HepG2 (cell line): ENCODE data around the gene PRXL2B. TPM values are rescaled to one million over a fixed set of nuclear protein-coding genes. Genes with fewer than 3 reads are reported as not detected.

Source experiments
- ARID3A ChIP-seq: IDR thresholded peaks from 2 replicates; pipeline ENCODE4 v1.6.1; 2012; ENCODE audit warnings: low read depth, low read length, improper control_type of control experiment
- FOXC1 ChIP-seq: sonication (generic); formaldehyde crosslinking; IDR thresholded peaks from 2 replicates; pipeline ENCODE4 v1.8.0; 2022; ENCODE audit warnings: mild to moderate bottlenecking, missing genetic modification reagents, borderline replicate concordance
- HNRNPLL ChIP-seq: fragments of 200-400 bp; formaldehyde crosslinking; IDR thresholded peaks from 2 replicates; pipeline ENCODE4 v1.6.1; 2017; ENCODE audit warnings: mild to moderate bottlenecking, low read depth, low read length; ENCODE audit not compliant: poor library complexity, severe bottlenecking
- IKZF4 ChIP-seq: sonication (generic); formaldehyde crosslinking; IDR thresholded peaks from 2 replicates; pipeline ENCODE4 v1.5.1; 2020; ENCODE audit warnings: borderline replicate concordance, mild to moderate bottlenecking, low read depth, missing genetic modification reagents; ENCODE audit errors: not compliant biosample characterization
- KDM2A ChIP-seq: sonication (generic); formaldehyde crosslinking; IDR thresholded peaks from 2 replicates; pipeline ENCODE4 v1.4.0; 2020; ENCODE audit warnings: low read depth, missing genetic modification reagents, borderline replicate concordance
- KDM4B ChIP-seq: sonication (generic); formaldehyde crosslinking; IDR thresholded peaks from 2 replicates; pipeline ENCODE4 v1.4.0; 2020; ENCODE audit warnings: missing genetic modification reagents
- MIER3 ChIP-seq: IDR thresholded peaks from 2 replicates; pipeline ENCODE4 v1.6.1; 2016; ENCODE audit warnings: missing compliant biosample characterization, borderline replicate concordance
- MXD4 ChIP-seq: IDR thresholded peaks from 2 replicates; pipeline ENCODE4 v1.6.1; 2016; ENCODE audit warnings: mild to moderate bottlenecking, missing biosample characterization, missing genetic modification reagents
- POLR2AphosphoS5 ChIP-seq: IDR thresholded peaks from 2 replicates; pipeline ENCODE4 v1.6.1; 2012; ENCODE audit warnings: low read depth, low read length
- SALL1 ChIP-seq: sonication (generic); formaldehyde crosslinking; IDR thresholded peaks from 2 replicates; pipeline ENCODE4 v1.8.0; 2022; ENCODE audit warnings: mild to moderate bottlenecking, missing genetic modification reagents
- SP5 ChIP-seq: IDR thresholded peaks from 2 replicates; pipeline ENCODE4 v1.6.1; 2016; ENCODE audit warnings: low read depth, borderline replicate concordance
- SPEN ChIP-seq: sonication (generic); formaldehyde crosslinking; IDR thresholded peaks from 2 replicates; pipeline ENCODE4 v1.5.1; 2020; ENCODE audit warnings: low read depth, mild to moderate bottlenecking, missing genetic modification reagents
- TEAD3 ChIP-seq: optimal IDR thresholded peaks from 2 replicates; pipeline ENCODE3; 2016; ENCODE audit warnings: borderline replicate concordance
- ZFX ChIP-seq: sonication (generic); formaldehyde crosslinking; IDR thresholded peaks from 2 replicates; pipeline ENCODE4 v1.4.0; 2020; ENCODE audit warnings: mild to moderate bottlenecking, low read depth, missing genetic modification reagents, moderate library complexity
- ZNF574 ChIP-seq: sonication (generic); formaldehyde crosslinking; IDR thresholded peaks from 2 replicates; pipeline ENCODE4 v1.4.0; 2020; ENCODE audit warnings: missing genetic modification reagents
- ZNF710 ChIP-seq: sonication (generic); formaldehyde crosslinking; IDR thresholded peaks from 2 replicates; pipeline ENCODE4 v1.5.0; 2020; ENCODE audit warnings: mild to moderate bottlenecking, missing genetic modification reagents, borderline replicate concordance
- ZNF749 ChIP-seq: sonication (generic); formaldehyde crosslinking; IDR thresholded peaks from 2 replicates; pipeline ENCODE4 v1.8.0; 2022; ENCODE audit warnings: mild to moderate bottlenecking, missing genetic modification reagents, moderate library complexity, borderline replicate concordance
- polyA plus RNA-seq, 8 experiments: library from polyadenylated mRNA; depleted of rRNA in 3 of 8; stranded (reverse) in 7 of 8; unstranded in 1 of 8; fragments of >200 nt; fragmentation: Illumina TruSeq in 4 of 8; extraction: Trizol in 4 of 8; gene quantifications; 2 replicates each; pipeline versions ENCODE4 v1.2.1 to v1.2.3, GENCODE V29; 2011 to 2016; ENCODE audit warnings: low read depth in 4 of 8, missing spikeins in 1 of 8, mixed read lengths in 1 of 8; ENCODE audit not compliant: insufficient read depth in 1 of 8
- total RNA-seq, 5 experiments: library from RNA; depleted of rRNA; stranded (reverse); fragments of >200 nt; fragmentation: Illumina TruSeq; extraction: Trizol; gene quantifications; 2 replicates each; pipeline ENCODE4 v1.2.3, GENCODE V29; 2016; ENCODE audit warnings: low read depth in 1 of 5

The PRXL2B gene
- total and polyA plus RNA-seq, 2 of the 13 experiments (the other 11 are each of a cell fraction or from before 2014, with no cell fraction given): 16.8 to 22.1 TPM

GRCh38 chr1:2586154-2587070, at the start of gene PRXL2B (continued):
- peak; percentile 16; the same call in 1 of the 2 replicates for TF ChIP-seq ZNF574 (CRISPR knock-in tag)
- peak; percentile 63 for TF ChIP-seq ZFX
- TF ChIP-seq KDM4B: peak; percentile 14; the same call in 1 of the 2 replicates
- TF ChIP-seq MIER3 (CRISPR knock-in tag): no peak
- 0 out of 2 replicates have a peak, but pooled peaks have one; percentile 19 for TF ChIP-seq KDM2A (CRISPR knock-in tag)
- peak; percentile 73 for TF ChIP-seq SPEN (CRISPR knock-in tag)
- peak; percentile 91 for TF ChIP-seq HNRNPLL
- TF ChIP-seq ZNF710 (CRISPR knock-in tag): 0 out of 2 replicates have a peak, but pooled peaks have one; percentile 50
- TF ChIP-seq MXD4: no peak
- TF ChIP-seq IKZF4 (CRISPR knock-in tag): peak; percentile 39
- TF ChIP-seq POLR2AphosphoS5: 0 out of 2 replicates have a peak, but pooled peaks have one; percentile 32
- TF ChIP-seq SALL1: peak; percentile 73
- 0 out of 2 replicates have a peak, but pooled peaks have one; percentile 1 for TF ChIP-seq FOXC1
- TF ChIP-seq ZNF749 (CRISPR knock-in tag): peak; percentile 42; the same call in 1 of the 2 replicates
- TF ChIP-seq TEAD3 (CRISPR knock-in tag): peak; percentile 14
- peak; percentile 70; the same call in 1 of the 2 replicates for TF ChIP-seq SP5 (CRISPR knock-in tag)
- TF ChIP-seq ARID3A: no peak
